GM12878 (cell line): Measurements from ENCODE around the gene TMEM174.

ENCODE experiments used
- SMAD1 ChIP-seq: fragments of 450-650 bp; IDR thresholded peaks from 2 replicates; pipeline ENCODE4 v1.6.1; 2018; ENCODE audit warnings: mild to moderate bottlenecking, low read depth; ENCODE audit not compliant: partially characterized antibody
- TF ChIP-seq, protein P1 (sequence below), 3 experiments: IDR thresholded peaks in 2 of 3; conservative IDR thresholded peaks in 1 of 3; 2 replicates each; pipeline ENCODE4 v1.5.1; 2011; ENCODE audit warnings: low read depth in 3 of 3, low read length in 3 of 3, mild to moderate bottlenecking in 3 of 3, control low read depth in 2 of 3, moderate library complexity in 2 of 3, inconsistent platforms in 1 of 3, mixed read lengths in 1 of 3; ENCODE audit not compliant: control insufficient read depth in 2 of 3, insufficient read depth in 1 of 3; ENCODE audit errors: extremely low read depth in 1 of 3

DNA sequence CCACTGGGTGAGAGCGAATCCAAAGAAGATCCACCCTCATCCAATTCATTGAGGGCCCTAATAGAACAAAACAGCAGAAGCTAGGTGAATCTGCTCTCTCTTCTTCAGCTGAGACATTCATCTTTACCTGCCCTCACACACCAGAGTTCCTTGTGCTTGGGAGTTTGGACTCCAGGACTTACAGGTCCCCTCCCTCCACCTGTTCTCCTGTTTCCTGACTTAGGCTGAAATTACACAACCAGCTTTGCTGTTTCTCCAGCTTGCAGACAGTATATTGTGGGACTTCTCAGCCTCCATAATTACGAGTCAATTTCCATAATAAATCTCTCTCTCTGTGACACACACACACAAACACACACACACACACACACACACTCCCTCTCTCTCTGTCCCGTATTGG is 33.5 kb upstream of the TMEM174 start:
- TF ChIP-seq, protein P1, sequence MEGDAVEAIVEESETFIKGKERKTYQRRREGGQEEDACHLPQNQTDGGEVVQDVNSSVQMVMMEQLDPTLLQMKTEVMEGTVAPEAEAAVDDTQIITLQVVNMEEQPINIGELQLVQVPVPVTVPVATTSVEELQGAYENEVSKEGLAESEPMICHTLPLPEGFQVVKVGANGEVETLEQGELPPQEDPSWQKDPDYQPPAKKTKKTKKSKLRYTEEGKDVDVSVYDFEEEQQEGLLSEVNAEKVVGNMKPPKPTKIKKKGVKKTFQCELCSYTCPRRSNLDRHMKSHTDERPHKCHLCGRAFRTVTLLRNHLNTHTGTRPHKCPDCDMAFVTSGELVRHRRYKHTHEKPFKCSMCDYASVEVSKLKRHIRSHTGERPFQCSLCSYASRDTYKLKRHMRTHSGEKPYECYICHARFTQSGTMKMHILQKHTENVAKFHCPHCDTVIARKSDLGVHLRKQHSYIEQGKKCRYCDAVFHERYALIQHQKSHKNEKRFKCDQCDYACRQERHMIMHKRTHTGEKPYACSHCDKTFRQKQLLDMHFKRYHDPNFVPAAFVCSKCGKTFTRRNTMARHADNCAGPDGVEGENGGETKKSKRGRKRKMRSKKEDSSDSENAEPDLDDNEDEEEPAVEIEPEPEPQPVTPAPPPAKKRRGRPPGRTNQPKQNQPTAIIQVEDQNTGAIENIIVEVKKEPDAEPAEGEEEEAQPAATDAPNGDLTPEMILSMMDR (IDR thresholded peaks at IDR 0.05 in 2 of 3, conservative IDR thresholded peaks at IDR 0.05 in 1 of 3; ENCODE audit: control insufficient read depth in 2 of 3, extremely low read depth in 1 of 3, insufficient read depth in 1 of 3, low read depth in 3 of 3, low read length in 3 of 3) = no peak
- no peak for TF ChIP-seq SMAD1
